GM19452 (cell line): Measurements from ENCODE around the gene HTT.

ENCODE experiments used
- ATAC-seq: cut with Tn5 transposase; IDR thresholded peaks from one replicate; pipeline ENCODE4 v1.9.1; 2021; ENCODE audit not compliant: unreplicated experiment

HTT gene

GRCh38 chr4:3286335-3287175 is 212.1 kb downstream of the HTT start:
- peak; percentile 21 for ATAC-seq

GRCh38 chr4:3287271-3287971 is 212.9 kb downstream of the HTT start:
- no peak for ATAC-seq

- no peak for ATAC-seq
These were observed 213.6 kb downstream of the HTT start for GRCh38 chr4:3287972-3288570.

GRCh38 chr4:3288571-3289094 is 214.2 kb downstream of the HTT start:
- no peak for ATAC-seq

- no peak for ATAC-seq
These were observed 216.0 kb downstream of the HTT start for GRCh38 chr4:3290476-3290875.

GRCh38 chr4:3290889-3291321 is 216.4 kb downstream of the HTT start:
- ATAC-seq: no peak

- ATAC-seq: no peak
These were observed 217.0 kb downstream of the HTT start for GRCh38 chr4:3291411-3291968.

GRCh38 chr4:3291969-3292570 is 217.6 kb downstream of the HTT start:
- peak; percentile 18 for ATAC-seq

- peak; percentile 68 for ATAC-seq
These were observed 218.3 kb downstream of the HTT start, which contains the start of gene RGS12 for GRCh38 chr4:3292571-3293400. TSS of gene RGS12 (plus strand) at chr4:3293021. CDS start at chr4:3316171, 23,150 bp downstream.
